ENCODE results near the gene STUB1. TPM values are rescaled to one million over a fixed set of nuclear protein-coding genes. Genes with fewer than 3 reads are reported as not detected.

The STUB1 gene
- total RNA-seq, 1 donor from 2014 or later = 124 TPM

DNA sequence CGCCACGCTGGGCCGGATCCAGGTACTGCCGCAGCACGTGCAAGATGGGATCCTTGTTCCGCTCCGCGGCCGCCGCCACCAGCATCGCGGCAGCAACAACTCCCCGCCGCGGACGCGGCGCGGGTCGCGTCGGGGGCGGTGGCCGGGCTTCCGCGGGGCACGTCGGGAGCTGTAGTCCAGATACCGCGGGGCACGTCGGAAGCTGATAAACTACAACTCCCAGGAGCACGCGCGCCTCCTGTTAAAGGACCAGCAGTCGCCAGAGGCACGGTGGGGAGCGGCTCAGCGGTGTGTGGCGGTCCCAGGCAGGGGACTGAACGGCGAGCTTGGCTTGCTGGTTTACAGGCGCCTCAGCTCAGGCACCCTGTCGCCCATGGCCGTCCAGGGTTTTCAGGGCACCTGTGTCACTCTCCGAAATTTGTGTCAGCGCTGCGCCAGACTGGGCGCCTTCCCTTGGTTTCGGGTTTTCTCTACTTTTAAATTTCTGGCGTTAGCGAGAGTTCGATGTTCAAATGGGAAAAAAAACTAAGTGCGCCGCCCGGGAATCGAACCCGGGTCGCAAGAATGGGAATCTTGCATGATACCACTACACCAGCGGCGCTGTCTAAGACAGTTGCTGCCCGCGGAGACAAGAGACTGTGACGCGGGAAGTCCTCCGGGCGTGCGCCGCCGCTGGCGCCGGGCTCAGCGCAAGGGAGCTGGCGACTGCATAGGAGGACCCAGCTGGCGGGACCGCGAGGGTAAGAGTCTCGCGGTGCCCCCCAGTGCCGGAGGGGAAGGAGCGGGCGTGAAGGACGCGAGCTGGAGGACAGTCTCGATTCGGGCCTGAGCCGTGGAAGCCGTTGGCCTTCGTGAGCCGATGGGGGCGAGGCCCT is 43.8 kb upstream of the STUB1 start, which contains the start of gene METTL26:
Gene METTL26 (minus strand): TSS at position 100 of the 875 bp plus-strand sequence. CDS start 15 bp downstream, at position 85.
- Histone ChIP-seq H3K9me3 (no peaks in the 10 kb centered on the region), H3K4me3 (peak within 1 kb of the TSS; percentile 69 to 96), H3K4me1 (peaks cover 37% of the 10 kb centered on the region), H3K27ac (peak within 1 kb of the TSS; percentile 99), H3K36me3 (no peaks in the 10 kb centered on the region), H3K27me3 (no peaks in the 10 kb centered on the region)
- DNase-seq (ENCODE audit: extremely low spot score in 2 of 2) = peak in 1 of 2 donors; percentile 97
- intact Hi-C loops (cut with DNase I) = no loop called here
- TF ChIP-seq CTCF (IDR thresholded peaks at IDR 0.05) (peak in 1 of 3 experiments; percentile 10), POLR2AphosphoS5 (IDR thresholded peaks at IDR 0.05; ENCODE audit: insufficient read depth in 1 of 2, low read depth in 1 of 2) (peak; percentile 64 to 90), POLR2A (IDR thresholded peaks at IDR 0.05) (peak in 1 of 2 donors; percentile 33)

- H3K27me3 ChIP-seq = no peaks in the 10 kb centered on the region
- no peak for DNase-seq (ENCODE audit: extremely low spot score in 2 of 2)
- TF ChIP-seq CTCF (IDR thresholded peaks at IDR 0.05) (peak in 1 of 3 experiments; percentile 1), POLR2AphosphoS5 (IDR thresholded peaks at IDR 0.05; ENCODE audit: insufficient read depth in 1 of 2, low read depth in 1 of 2) (no peak), POLR2A (IDR thresholded peaks at IDR 0.05) (no peak)
- intact Hi-C loops (cut with DNase I) = no loop called here
- H3K9me3 ChIP-seq = no peaks in the 10 kb centered on the region
- H3K36me3 ChIP-seq = no peaks in the 10 kb centered on the region
- peak overlapping the region; percentile 99 for H3K27ac ChIP-seq
- peak overlapping the region; percentile 69 to 96 for H3K4me3 ChIP-seq
- H3K4me1 ChIP-seq = peaks cover 38% of the 10 kb centered on the region
Observed at GRCh38 chr16:637081-638018, 42.9 kb upstream of the STUB1 start.

DNA sequence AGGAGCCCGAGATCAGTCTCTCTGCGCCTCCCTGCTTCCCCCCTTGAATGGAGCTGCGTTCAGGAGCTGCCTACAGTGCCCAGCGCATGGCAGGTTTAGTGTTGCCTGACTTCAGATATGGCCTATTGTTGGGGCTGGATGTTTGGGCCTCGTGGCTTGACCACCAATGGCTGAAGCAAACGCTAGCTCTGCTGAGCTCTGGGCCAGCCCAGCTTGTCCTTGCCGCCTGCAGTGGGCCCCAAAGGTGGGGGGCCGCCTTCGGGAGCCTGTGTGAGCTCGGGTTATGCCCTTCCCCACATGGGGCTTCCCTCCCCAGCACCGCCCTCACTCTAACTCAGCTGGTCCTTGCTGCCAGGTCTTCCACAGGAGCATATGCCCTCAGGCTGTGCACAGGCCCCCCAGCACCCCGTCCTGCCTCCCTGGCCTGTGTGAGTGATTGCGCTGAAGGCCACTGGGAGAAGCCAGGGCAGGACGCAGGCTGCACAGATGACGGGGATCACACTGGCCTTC is 42.1 kb upstream of the STUB1 start:
- Histone ChIP-seq H3K4me3 (peak overlapping the region in 1 of 2 donors; percentile 96), H3K4me1 (peaks cover 45% of the 10 kb centered on the region), H3K9me3 (no peaks in the 10 kb centered on the region), H3K36me3 (no peaks in the 10 kb centered on the region), H3K27me3 (no peaks in the 10 kb centered on the region), H3K27ac (no peak overlapping the region)
- TF ChIP-seq POLR2AphosphoS5 (IDR thresholded peaks at IDR 0.05; ENCODE audit: insufficient read depth in 1 of 2, low read depth in 1 of 2) = no peak
- TF ChIP-seq POLR2A (IDR thresholded peaks at IDR 0.05) = no peak
- no peak for TF ChIP-seq CTCF (IDR thresholded peaks at IDR 0.05)
- intact Hi-C loops (cut with DNase I) = no loop called here
- DNase-seq (ENCODE audit: extremely low spot score in 2 of 2) = no peak

DNA sequence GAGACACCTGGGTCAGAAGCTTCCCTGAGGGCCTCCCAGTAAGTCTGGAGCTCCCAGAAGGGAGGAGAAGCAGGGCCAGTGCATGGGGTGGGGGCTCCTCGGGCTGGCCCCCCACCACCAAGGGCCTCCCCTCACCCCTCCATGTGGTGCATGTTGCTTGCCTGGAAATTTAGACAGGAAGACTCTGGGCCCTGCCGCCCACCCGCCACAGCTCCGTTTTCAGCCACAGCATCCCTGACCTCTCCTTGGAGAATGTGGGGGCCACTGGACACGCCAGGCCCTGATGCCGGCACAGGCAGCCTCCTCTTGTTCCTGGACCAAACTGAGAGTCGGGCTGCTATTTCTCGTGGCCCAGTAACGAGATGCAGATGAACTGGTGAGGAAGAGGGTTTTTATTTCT is 41.4 kb upstream of the STUB1 start:
- no peaks in the 10 kb centered on the region for H3K27me3 ChIP-seq
- H3K4me3 ChIP-seq = no peak overlapping the region
- no peaks in the 10 kb centered on the region for H3K36me3 ChIP-seq
- H3K4me1 ChIP-seq = peaks cover 52% of the 10 kb centered on the region
- intact Hi-C loops (cut with DNase I) = no loop called here
- no peaks in the 10 kb centered on the region for H3K9me3 ChIP-seq
- no peak for TF ChIP-seq POLR2A (IDR thresholded peaks at IDR 0.05)
- no peak for TF ChIP-seq CTCF (IDR thresholded peaks at IDR 0.05)
- no peak for TF ChIP-seq POLR2AphosphoS5 (IDR thresholded peaks at IDR 0.05; ENCODE audit: insufficient read depth in 1 of 2, low read depth in 1 of 2)
- DNase-seq (ENCODE audit: extremely low spot score in 2 of 2) = no peak
- H3K27ac ChIP-seq = no peak overlapping the region

Measured in vagina (tissue), 2 donors.